Urinary bladder (tissue), 4 donors: ENCODE measurements around the gene PRKCSH. TPM values are rescaled to one million over a fixed set of nuclear protein-coding genes. Genes with fewer than 3 reads are reported as not detected.
"Not testable (repeated sequence)": the region's sequence is repeated elsewhere in the genome, so short reads cannot be mapped to it uniquely, and the experiment has no call there.

ENCODE experiments used
- DNase-seq: peaks from one replicate; pipeline ENCODE4 v3.0.0-alpha.2; 2015; ENCODE audit errors: extremely low spot score
- H3K27ac ChIP-seq: one replicate; pipeline ENCODE4 v1.5.1; 2013; ENCODE audit warnings: low read depth, mild to moderate bottlenecking, moderate library complexity
- H3K36me3 ChIP-seq: one replicate; pipeline ENCODE4 v1.6.1; 2013; ENCODE audit warnings: mild to moderate bottlenecking, moderate library complexity; ENCODE audit not compliant: insufficient read depth
- H3K4me1 ChIP-seq: one replicate; pipeline ENCODE4 v1.6.1; 2013; ENCODE audit warnings: mild to moderate bottlenecking, moderate library complexity; ENCODE audit not compliant: insufficient read depth
- H3K4me3 ChIP-seq: one replicate; pipeline ENCODE4 v1.5.1; 2013; ENCODE audit warnings: low read depth, low read length
- WGBS: extraction: QIAGEN DNeasy Blood & Tissue Kit; methylation state at CpG from one replicate; pipeline ENCODE4 v1.1.7; 2013; 5-methylcytosine and 5-hydroxymethylcytosine counted together
- polyA plus RNA-seq: library from polyadenylated mRNA; stranded (reverse); fragments of 200-250 nt; gene quantifications from one replicate; pipeline ENCODE4 v1.2.3, GENCODE V29; 2013
- total RNA-seq: library from RNA; depleted of rRNA; stranded (reverse); fragments of >200 nt; gene quantifications from one replicate; pipeline ENCODE4 v1.2.3, GENCODE V29; 2014
- donor health status: healthy with polysubstance abuse.
- donor health status: healthy.

The PRKCSH gene
- total and polyA plus RNA-seq, 2 donors, result 54.9 to 174 TPM

- peaks cover 1% of the 10 kb centered on the region for H3K4me1 ChIP-seq
- DNase-seq, result no peak
- peaks cover 7% of the 10 kb centered on the region for H3K36me3 ChIP-seq
- H3K4me3 ChIP-seq, result no peak overlapping the region
- no peak overlapping the region for H3K27ac ChIP-seq
- 81% methylated on average over 21 of the region's 21 CpGs for WGBS
Observed at GRCh38 chr19:11450570-11451326, 15.3 kb downstream of the PRKCSH start.

GRCh38 chr19:11451327-11451870, 16.0 kb downstream of the PRKCSH start:
- no peak overlapping the region for H3K4me3 ChIP-seq
- H3K4me1 ChIP-seq, result peaks cover 1% of the 10 kb centered on the region
- peaks cover 4% of the 10 kb centered on the region for H3K36me3 ChIP-seq
- no peak for DNase-seq
- H3K27ac ChIP-seq, result no peak overlapping the region
- WGBS, result 23% methylated on average over 13 of the region's 13 CpGs

- Histone ChIP-seq H3K4me1 (peaks cover 1% of the 10 kb centered on the region), H3K4me3 (no peak overlapping the region), H3K27ac (no peak overlapping the region), H3K36me3 (peaks cover 4% of the 10 kb centered on the region)
- WGBS, result 31% methylated on average over 25 of the region's 25 CpGs
- no peak for DNase-seq
Observed at GRCh38 chr19:11451871-11452619, 16.6 kb downstream of the PRKCSH start.

GRCh38 chr19:11452620-11453310, 17.3 kb downstream of the PRKCSH start:
- H3K27ac ChIP-seq, result no peak overlapping the region
- WGBS, result 80% methylated on average over 33 of the region's 33 CpGs
- peaks cover 1% of the 10 kb centered on the region for H3K36me3 ChIP-seq
- H3K4me3 ChIP-seq, result no peak overlapping the region
- DNase-seq, result no peak
- H3K4me1 ChIP-seq, result peaks cover 1% of the 10 kb centered on the region

GRCh38 chr19:11453468-11454341, 18.3 kb downstream of the PRKCSH start:
- 55% methylated on average over 27 of the region's 27 CpGs for WGBS
- no peak overlapping the region for H3K4me3 ChIP-seq

GRCh38 chr19:11455233-11455554, 19.8 kb downstream of the PRKCSH start:
- DNase-seq, H3K4me3 ChIP-seq, H3K4me1 ChIP-seq, H3K36me3 ChIP-seq, H3K27ac ChIP-seq: not testable (repeated sequence)
- 92% methylated on average over 9 of the region's 9 CpGs for WGBS

More at GRCh38 chr19:11453468-11454341, 18.3 kb downstream of the PRKCSH start:
- peaks cover 1% of the 10 kb centered on the region for H3K4me1 ChIP-seq
- DNase-seq, result no peak
- no peak overlapping the region for H3K27ac ChIP-seq
- peaks cover 1% of the 10 kb centered on the region for H3K36me3 ChIP-seq

GRCh38 chr19:11456659-11457058, 21.2 kb downstream of the PRKCSH start:
- no peak for DNase-seq
- Histone ChIP-seq H3K4me3 (no peak overlapping the region), H3K36me3 (no peaks in the 10 kb centered on the region), H3K4me1 (no peaks in the 10 kb centered on the region), H3K27ac (no peak overlapping the region)
- WGBS, result 90% methylated on average over 7 of the region's 7 CpGs

- Histone ChIP-seq H3K36me3 (no peaks in the 10 kb centered on the region), H3K4me1 (no peaks in the 10 kb centered on the region), H3K4me3 (no peak overlapping the region), H3K27ac (no peak overlapping the region)
- no peak for DNase-seq
- WGBS, result 21% methylated on average over 18 of the region's 18 CpGs
Observed at GRCh38 chr19:11457115-11457514, 21.7 kb downstream of the PRKCSH start.

- no peaks in the 10 kb centered on the region for H3K36me3 ChIP-seq
- no peak for DNase-seq
- H3K4me1 ChIP-seq, result no peaks in the 10 kb centered on the region
- WGBS, result 85% methylated on average over 20 of the region's 20 CpGs
- H3K27ac ChIP-seq, result no peak overlapping the region
- no peak overlapping the region for H3K4me3 ChIP-seq
Observed at GRCh38 chr19:11457831-11458230, 22.4 kb downstream of the PRKCSH start.

GRCh38 chr19:11458236-11458900, 22.9 kb downstream of the PRKCSH start:
- no peak overlapping the region for H3K27ac ChIP-seq
- H3K4me1 ChIP-seq, result no peaks in the 10 kb centered on the region
- no peak for DNase-seq
- no peaks in the 10 kb centered on the region for H3K36me3 ChIP-seq
- no peak overlapping the region for H3K4me3 ChIP-seq
- 85% methylated on average over 19 of the region's 19 CpGs for WGBS

- H3K4me3 ChIP-seq, DNase-seq, H3K36me3 ChIP-seq, H3K4me1 ChIP-seq, H3K27ac ChIP-seq: not testable (repeated sequence)
- WGBS, result 84% methylated on average over 11 of the region's 11 CpGs
Observed at GRCh38 chr19:11458912-11459311, 23.5 kb downstream of the PRKCSH start.

- H3K27ac ChIP-seq, result no peak overlapping the region
- no peaks in the 10 kb centered on the region for H3K36me3 ChIP-seq
- DNase-seq, result no peak
- H3K4me3 ChIP-seq, result no peak overlapping the region
- no peaks in the 10 kb centered on the region for H3K4me1 ChIP-seq
- WGBS, result 56% methylated on average over 4 of the region's 4 CpGs
Observed at GRCh38 chr19:11460207-11460606, 24.8 kb downstream of the PRKCSH start.
